GM23338 (cell line): ENCODE data around the gene UBL4A. TPM values are rescaled to one million over a fixed set of nuclear protein-coding genes. Genes with fewer than 3 reads are reported as not detected.
A peak's percentile ranks its signal among the peaks of the same experiment; 100 is the strongest.

Experiments
- ATAC-seq: fragments of 200-7000 bp; cut with Tn5 transposase; 3 replicates; pipeline ENCODE4 v1.9.1; 2020
- DNase-seq: peaks from one replicate; pipeline ENCODE4 v3.0.0-alpha.2; 2015; ENCODE audit warnings: low spot score
- H2AFZ ChIP-seq: fragments of 200-600 bp; sonication (generic); 2 replicates; pipeline ENCODE4 v1.8.0; 2016; ENCODE audit warnings: antibody characterized with exemption, mild to moderate bottlenecking, moderate library complexity
- H3F3A ChIP-seq: fragments of 200-600 bp; sonication (generic); replicated peaks from 2 replicates; pipeline ENCODE4 v1.8.0; 2017; ENCODE audit warnings: antibody characterized with exemption, mixed run types, low read depth
- H3K27ac ChIP-seq: fragments of 200-600 bp; sonication (generic); 2 replicates; pipeline ENCODE4 v1.6.1; 2016; ENCODE audit warnings: low read depth
- H3K27me3 ChIP-seq: fragments of 200-600 bp; sonication (generic); 2 replicates; pipeline ENCODE4 v1.8.0; 2016; ENCODE audit warnings: mild to moderate bottlenecking, mixed run types, moderate library complexity; ENCODE audit not compliant: insufficient read depth
- H3K36me3 ChIP-seq: fragments of 200-600 bp; sonication (generic); 2 replicates; pipeline ENCODE4 v1.8.0; 2016; ENCODE audit warnings: mild to moderate bottlenecking; ENCODE audit not compliant: insufficient read depth
- H3K4me1 ChIP-seq: fragments of 200-600 bp; sonication (generic); 2 replicates; pipeline ENCODE4 v1.8.0; 2016; ENCODE audit warnings: mild to moderate bottlenecking, moderate library complexity; ENCODE audit not compliant: insufficient read depth
- H3K4me2 ChIP-seq: fragments of 200-600 bp; sonication (generic); 2 replicates; pipeline ENCODE4 v1.7.1; 2017; ENCODE audit warnings: mixed run types
- H3K4me3 ChIP-seq: fragments of 200-600 bp; sonication (generic); 2 replicates; pipeline ENCODE4 v1.6.1; 2016; ENCODE audit warnings: mixed run types
- H3K79me2 ChIP-seq: fragments of 200-600 bp; sonication (generic); replicated peaks from 2 replicates; pipeline ENCODE4 v1.8.0; 2017; ENCODE audit warnings: mild to moderate bottlenecking; ENCODE audit not compliant: insufficient read depth
- H3K9me2 ChIP-seq: fragments of 200-600 bp; sonication (generic); 2 replicates; pipeline ENCODE4 v1.8.0; 2017; ENCODE audit not compliant: insufficient read depth
- H4K20me1 ChIP-seq: fragments of 200-600 bp; sonication (generic); replicated peaks from 2 replicates; pipeline ENCODE4 v1.8.0; 2017; ENCODE audit warnings: mild to moderate bottlenecking; ENCODE audit not compliant: insufficient read depth
- H3K27ac Mint-ChIP-seq: 2 replicates; pipeline ENCODE4 v1.8.0; 2020; ENCODE audit warnings: inconsistent platforms, mild to moderate bottlenecking, moderate library complexity, mixed read lengths
- H3K27me3 Mint-ChIP-seq: 3 replicates; pipeline ENCODE4 v1.8.0; 2022; ENCODE audit warnings: low read depth, mild to moderate bottlenecking, moderate library complexity, mixed read lengths, inconsistent platforms; ENCODE audit not compliant: insufficient read depth, poor library complexity
- H3K36me3 Mint-ChIP-seq: 3 replicates; pipeline ENCODE4 v1.8.0; 2021; ENCODE audit warnings: low read depth, mild to moderate bottlenecking, inconsistent platforms, moderate library complexity, mixed read lengths
- H3K4me1 Mint-ChIP-seq: 3 replicates; pipeline ENCODE4 v1.8.0; 2020; ENCODE audit warnings: mild to moderate bottlenecking, inconsistent platforms, mixed read lengths
- H3K4me3 Mint-ChIP-seq: 3 replicates; pipeline ENCODE4 v1.8.0; 2021; ENCODE audit warnings: moderate library complexity, mild to moderate bottlenecking, inconsistent platforms, mixed read lengths
- H3K9me3 Mint-ChIP-seq: 3 replicates; pipeline ENCODE4 v1.8.0; 2020; ENCODE audit warnings: moderate library complexity, mild to moderate bottlenecking, inconsistent platforms, mixed read lengths
- EZH2phosphoT487 ChIP-seq: fragments of 200-600 bp; sonication (generic); IDR thresholded peaks from one replicate; pipeline ENCODE4 v1.8.1; 2018; ENCODE audit warnings: antibody characterized with exemption; ENCODE audit not compliant: unreplicated experiment
- POLR2AphosphoS5 ChIP-seq: IDR thresholded peaks from 2 replicates; pipeline ENCODE4 v1.6.1; 2016; ENCODE audit warnings: antibody characterized with exemption, low read depth
- ZNF331 ChIP-seq: fragments of 250-450 bp; sonication (Bioruptor Pico); IDR thresholded peaks from 2 replicates; pipeline ENCODE4 v1.5.0; 2020; ENCODE audit warnings: low read depth, mild to moderate bottlenecking, moderate library complexity
- polyA plus RNA-seq: library from polyadenylated mRNA; unstranded; fragments of >200 nt; fragmentation: Nextera tagmentation; extraction: Ambion mirVana; gene quantifications from 2 replicates; pipeline ENCODE4 v1.2.1, GENCODE V29; 2016
- total RNA-seq: library from RNA; depleted of rRNA; stranded (reverse); fragments of >200 nt; shearing (Covaris generic); gene quantifications from 2 replicates; pipeline ENCODE4 v1.2.3, GENCODE V29; 2014
- TF ChIP-seq, protein P1 (sequence below): IDR thresholded peaks from one replicate; pipeline ENCODE4 v1.6.1; 2018; ENCODE audit warnings: antibody characterized with exemption; ENCODE audit not compliant: unreplicated experiment
- TF ChIP-seq, protein P2 (sequence below), 2 experiments: fragments of 200-600 bp in 1 of 2; sonication (generic) in 1 of 2; conservative IDR thresholded peaks; 2 replicates each; pipeline versions ENCODE4 v1.5.1 to v1.6.1; 2016 to 2017; ENCODE audit warnings: antibody characterized with exemption in 2 of 2, low read depth in 2 of 2, mild to moderate bottlenecking in 2 of 2, moderate library complexity in 1 of 2

UBL4A gene
- total and polyA plus RNA-seq, 2 experiments from 2014 or later: 15.6 to 43.7 TPM

GRCh38 chrX:154534526-154535322, 48.3 kb upstream of the UBL4A start:
- ATAC-seq (peak; percentile 94), DNase-seq (peak; percentile 83)
- Mint-ChIP-seq H3K4me1 (no peaks in the 10 kb centered on the region), H3K4me3 (no peak overlapping the region), H3K27ac (no peak overlapping the region), H3K9me3 (no peaks in the 10 kb centered on the region), H3K27me3 (peaks cover 17% of the 10 kb centered on the region), H3K36me3 (peaks cover 29% of the 10 kb centered on the region)
- no peaks in the 10 kb centered on the region for H3K79me2 ChIP-seq
- no peaks in the 10 kb centered on the region for H3F3A ChIP-seq
- H3K4me3 ChIP-seq: no peak overlapping the region
- H3K4me1 ChIP-seq: no peaks in the 10 kb centered on the region
- no peak overlapping the region for H2AFZ ChIP-seq
- H3K9me2 ChIP-seq: no peaks in the 10 kb centered on the region
- H3K27me3 ChIP-seq: no peaks in the 10 kb centered on the region
- H3K27ac ChIP-seq: no peak overlapping the region
- H4K20me1 ChIP-seq: no peaks in the 10 kb centered on the region
- H3K4me2 ChIP-seq: no peak overlapping the region
- TF ChIP-seq EZH2phosphoT487: no peak
- TF ChIP-seq, protein P1, sequence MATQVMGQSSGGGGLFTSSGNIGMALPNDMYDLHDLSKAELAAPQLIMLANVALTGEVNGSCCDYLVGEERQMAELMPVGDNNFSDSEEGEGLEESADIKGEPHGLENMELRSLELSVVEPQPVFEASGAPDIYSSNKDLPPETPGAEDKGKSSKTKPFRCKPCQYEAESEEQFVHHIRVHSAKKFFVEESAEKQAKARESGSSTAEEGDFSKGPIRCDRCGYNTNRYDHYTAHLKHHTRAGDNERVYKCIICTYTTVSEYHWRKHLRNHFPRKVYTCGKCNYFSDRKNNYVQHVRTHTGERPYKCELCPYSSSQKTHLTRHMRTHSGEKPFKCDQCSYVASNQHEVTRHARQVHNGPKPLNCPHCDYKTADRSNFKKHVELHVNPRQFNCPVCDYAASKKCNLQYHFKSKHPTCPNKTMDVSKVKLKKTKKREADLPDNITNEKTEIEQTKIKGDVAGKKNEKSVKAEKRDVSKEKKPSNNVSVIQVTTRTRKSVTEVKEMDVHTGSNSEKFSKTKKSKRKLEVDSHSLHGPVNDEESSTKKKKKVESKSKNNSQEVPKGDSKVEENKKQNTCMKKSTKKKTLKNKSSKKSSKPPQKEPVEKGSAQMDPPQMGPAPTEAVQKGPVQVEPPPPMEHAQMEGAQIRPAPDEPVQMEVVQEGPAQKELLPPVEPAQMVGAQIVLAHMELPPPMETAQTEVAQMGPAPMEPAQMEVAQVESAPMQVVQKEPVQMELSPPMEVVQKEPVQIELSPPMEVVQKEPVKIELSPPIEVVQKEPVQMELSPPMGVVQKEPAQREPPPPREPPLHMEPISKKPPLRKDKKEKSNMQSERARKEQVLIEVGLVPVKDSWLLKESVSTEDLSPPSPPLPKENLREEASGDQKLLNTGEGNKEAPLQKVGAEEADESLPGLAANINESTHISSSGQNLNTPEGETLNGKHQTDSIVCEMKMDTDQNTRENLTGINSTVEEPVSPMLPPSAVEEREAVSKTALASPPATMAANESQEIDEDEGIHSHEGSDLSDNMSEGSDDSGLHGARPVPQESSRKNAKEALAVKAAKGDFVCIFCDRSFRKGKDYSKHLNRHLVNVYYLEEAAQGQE: no peak
- TF ChIP-seq POLR2AphosphoS5: no peak; the same call in 1 of the 2 replicates
- no peak for TF ChIP-seq ZNF331 (CRISPR knock-in tag)
- TF ChIP-seq, protein P2, sequence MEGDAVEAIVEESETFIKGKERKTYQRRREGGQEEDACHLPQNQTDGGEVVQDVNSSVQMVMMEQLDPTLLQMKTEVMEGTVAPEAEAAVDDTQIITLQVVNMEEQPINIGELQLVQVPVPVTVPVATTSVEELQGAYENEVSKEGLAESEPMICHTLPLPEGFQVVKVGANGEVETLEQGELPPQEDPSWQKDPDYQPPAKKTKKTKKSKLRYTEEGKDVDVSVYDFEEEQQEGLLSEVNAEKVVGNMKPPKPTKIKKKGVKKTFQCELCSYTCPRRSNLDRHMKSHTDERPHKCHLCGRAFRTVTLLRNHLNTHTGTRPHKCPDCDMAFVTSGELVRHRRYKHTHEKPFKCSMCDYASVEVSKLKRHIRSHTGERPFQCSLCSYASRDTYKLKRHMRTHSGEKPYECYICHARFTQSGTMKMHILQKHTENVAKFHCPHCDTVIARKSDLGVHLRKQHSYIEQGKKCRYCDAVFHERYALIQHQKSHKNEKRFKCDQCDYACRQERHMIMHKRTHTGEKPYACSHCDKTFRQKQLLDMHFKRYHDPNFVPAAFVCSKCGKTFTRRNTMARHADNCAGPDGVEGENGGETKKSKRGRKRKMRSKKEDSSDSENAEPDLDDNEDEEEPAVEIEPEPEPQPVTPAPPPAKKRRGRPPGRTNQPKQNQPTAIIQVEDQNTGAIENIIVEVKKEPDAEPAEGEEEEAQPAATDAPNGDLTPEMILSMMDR (conservative IDR thresholded peaks at IDR 0.05; ENCODE audit: low read depth in 2 of 2): peak; percentile 77 to 98
- H3K36me3 ChIP-seq: no peaks in the 10 kb centered on the region; the same call in 1 of the 2 replicates

- H3K27ac ChIP-seq: no peak overlapping the region
- no peaks in the 10 kb centered on the region for H3K79me2 ChIP-seq
- H3K36me3 Mint-ChIP-seq: peaks cover 24% of the 10 kb centered on the region; the same call in 2 of the 3 replicates
Measured at GRCh38 chrX:154532690-154533089, 46.3 kb upstream of the UBL4A start.

More at GRCh38 chrX:154532690-154533089, 46.3 kb upstream of the UBL4A start:
- Mint-ChIP-seq H3K4me1 (no peaks in the 10 kb centered on the region), H3K9me3 (no peaks in the 10 kb centered on the region), H3K4me3 (no peak overlapping the region), H3K27me3 (peaks cover 17% of the 10 kb centered on the region), H3K27ac (no peak overlapping the region)
- Histone ChIP-seq H3K27me3 (no peaks in the 10 kb centered on the region), H3K4me2 (no peak overlapping the region), H3F3A (no peaks in the 10 kb centered on the region), H3K4me3 (no peak overlapping the region), H3K36me3 (no peaks in the 10 kb centered on the region; the same call in 1 of the 2 replicates), H3K4me1 (no peaks in the 10 kb centered on the region), H4K20me1 (no peaks in the 10 kb centered on the region), H2AFZ (no peak overlapping the region), H3K9me2 (no peaks in the 10 kb centered on the region)
- no peak for ATAC-seq
- TF ChIP-seq POLR2AphosphoS5: no peak
- DNase-seq: no peak
